HUDEP-2 (cell line): Measurements from ENCODE around the gene RNF187.
"Not testable (repeated sequence)": the region's sequence is repeated elsewhere in the genome, so short reads cannot be mapped to it uniquely, and the experiment has no call there.

Experiments used
- DNase-seq, 76 experiments: peaks; one replicate each; lab custom pipeline; 2025; ENCODE audit not compliant: unreplicated experiment in 76 of 76; lab: John Stamatoyannopoulos, UW

RNF187 gene

DNA sequence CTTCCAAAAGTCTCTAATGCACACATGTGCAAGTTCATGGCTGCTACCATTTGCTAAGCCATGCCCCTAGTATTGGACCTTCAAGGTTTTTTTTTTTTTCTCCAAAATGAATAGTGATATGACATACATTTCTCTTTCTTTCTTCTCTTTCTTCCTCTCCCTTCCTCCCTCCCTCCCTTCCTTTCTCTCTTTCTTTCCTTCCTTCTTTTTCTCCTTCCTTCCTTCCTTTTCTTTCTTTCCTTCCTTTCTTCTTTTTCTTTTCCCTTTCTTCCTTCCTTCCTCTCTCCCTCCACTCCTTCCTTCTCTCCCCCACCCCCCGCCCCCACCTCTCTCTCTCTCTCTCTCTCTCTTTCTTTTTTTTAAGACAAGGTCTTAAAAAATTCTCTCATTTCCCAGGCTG lies 3.4 kb upstream of the RNF187 start:
- no peak for DNase-seq

DNA sequence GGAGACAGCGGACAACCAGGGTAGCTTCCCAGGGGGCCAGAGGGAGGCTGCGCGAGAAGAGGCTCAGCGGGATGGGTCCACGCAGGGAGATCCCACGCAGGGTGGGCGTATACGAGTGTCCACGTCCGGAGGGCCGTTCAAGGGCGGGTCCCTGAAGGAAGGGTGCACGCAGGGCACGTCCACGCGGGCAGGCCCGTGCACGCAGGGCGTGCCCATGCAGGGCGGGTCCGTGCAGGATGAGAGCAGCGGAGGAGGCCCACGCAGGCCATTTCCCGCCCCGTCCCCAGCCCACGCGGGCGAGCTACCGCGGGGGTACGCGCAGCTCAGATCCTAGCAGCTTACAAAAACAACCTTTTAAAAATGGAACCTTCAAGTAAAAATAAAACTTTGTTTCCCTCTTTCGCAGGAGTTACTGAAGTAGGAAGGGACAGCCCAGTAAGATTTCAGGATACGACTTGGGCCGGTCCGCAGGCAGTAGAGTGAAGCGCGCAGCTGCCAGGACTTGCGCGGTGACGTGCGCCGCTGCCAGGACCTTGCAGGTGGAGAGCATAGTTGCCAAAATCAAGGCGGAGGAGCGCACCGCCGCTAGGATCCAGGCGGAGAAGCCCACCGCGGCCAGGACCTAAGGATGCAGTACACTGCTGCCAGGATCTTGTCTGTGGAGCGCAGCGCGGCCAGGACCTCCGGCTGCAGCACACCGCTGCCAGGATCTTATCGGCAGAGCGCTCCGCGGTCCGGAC lies 416 bp upstream of the RNF187 start:
- peak; percentile 12 to 98 (median 82) for DNase-seq

DNA sequence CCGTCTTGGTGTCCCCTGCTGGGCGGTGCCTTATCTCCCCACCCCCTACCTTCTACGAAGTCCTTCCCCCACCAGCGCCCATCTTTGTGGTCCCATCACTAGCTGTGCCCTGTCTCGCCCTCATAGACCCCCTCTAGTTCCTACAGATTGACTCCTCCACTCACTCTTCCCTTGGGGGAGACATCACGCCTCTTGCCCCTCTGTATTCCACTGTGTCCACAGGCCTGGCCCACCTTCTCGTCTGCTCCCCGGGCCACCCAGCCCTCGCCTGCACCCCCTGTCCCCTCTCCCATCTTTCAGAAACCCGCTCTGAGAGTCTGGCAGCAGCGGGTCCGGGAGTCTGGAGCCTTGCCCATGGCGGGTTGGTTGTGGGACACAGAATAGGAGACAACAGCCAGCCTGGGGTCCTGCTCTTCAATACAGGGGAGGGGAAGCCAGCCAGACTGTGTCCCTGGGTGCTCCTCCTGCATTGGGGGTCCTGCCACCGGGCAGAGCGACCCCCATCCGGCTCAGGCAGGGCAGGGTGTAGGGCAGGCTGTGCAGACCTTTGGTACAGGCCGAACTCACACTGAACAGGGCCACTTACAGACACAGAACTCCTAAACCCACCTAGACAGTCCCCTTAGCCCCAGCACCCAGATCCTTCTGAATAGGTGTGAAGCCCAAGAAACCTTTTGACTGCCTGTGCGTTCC lies 1.1 kb downstream of the RNF187 start:
- peak in 1 of 76 experiments; percentile 31 for DNase-seq

DNA sequence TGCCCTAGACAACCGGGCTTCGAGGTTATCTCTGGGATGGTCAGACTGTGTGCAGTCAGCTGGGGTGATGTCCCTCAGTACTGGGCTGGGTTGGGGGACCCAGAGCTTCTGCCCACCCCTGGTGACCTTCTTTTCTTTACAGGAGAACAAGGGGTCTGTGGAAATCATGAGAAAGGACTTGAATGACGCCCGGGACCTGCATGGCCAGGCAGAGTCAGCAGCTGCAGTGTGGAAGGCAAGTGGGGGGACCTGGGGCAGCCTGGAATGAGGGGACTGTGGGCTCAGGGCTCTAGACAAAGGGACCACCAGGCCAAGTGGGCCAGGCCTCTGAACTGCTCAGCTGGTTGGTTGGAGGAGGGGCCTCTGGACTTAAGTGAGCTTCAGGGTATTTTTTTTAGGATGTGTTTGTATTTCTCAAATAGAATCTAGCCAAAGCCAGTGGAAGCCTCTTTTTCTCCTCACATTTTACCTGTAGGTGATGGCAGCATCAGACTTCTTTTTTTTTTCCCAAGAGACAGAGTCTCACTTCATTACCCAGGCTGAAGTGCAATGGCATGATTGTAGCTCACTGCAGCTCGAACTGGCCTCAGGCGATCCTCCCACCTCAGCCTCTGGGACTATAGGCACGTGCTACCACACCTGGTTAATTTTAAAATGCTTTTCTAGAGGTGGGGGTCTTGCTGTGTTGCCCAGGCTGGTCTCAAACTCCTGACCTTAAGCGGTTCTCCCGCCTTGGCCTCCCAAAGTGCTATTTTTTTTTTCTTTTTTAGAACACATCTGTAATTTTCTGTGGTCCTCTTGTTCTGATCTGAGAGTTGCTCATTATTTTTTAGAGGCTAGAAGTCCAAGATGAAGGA lies 1.9 kb downstream of the RNF187 start:
- no peak for DNase-seq

DNA sequence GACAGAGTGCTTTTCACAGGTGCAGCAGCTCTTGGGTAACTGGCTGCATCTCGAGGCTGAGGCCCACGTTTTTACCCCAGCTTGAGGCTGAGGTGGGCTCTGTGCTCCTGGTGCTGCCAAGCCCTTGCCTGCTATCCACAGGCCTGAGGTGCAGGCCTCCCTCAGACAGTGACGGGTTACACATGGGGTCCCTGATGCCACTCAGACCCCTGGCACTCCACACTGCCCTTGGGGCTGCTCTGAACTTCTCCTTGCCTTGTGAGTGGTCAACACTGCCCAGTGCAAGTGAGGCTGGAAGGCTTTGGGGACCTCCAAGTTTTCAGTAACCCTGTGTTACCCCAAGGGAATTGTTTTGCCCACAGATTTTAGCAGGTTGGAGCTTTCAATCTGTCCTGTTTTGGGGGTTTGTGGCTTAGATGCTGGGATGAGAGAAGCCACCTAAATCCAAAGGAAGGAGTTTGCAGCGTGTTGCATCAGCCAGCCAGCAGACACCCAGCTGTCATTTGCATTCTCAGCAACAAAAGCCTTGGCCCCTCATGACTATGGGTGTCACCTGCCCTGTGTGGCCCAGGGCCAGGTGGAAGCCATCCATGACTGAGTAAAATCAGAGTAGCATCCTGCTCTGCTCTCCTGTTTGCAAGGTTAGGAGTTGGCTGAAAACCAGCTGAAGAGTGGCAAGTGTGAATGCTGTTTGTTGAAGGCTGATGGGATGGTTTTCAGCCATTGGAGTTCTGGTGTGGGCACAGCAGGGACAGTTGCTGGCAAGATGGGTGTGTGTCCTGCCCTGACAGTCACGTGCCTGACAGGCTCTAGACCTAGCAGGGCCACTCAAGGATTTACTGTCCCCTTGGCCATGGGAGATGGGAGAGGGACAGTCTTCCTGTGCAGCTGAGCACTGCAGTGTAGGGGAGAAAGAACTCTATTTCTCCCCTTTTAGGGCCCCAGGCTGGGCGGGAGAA lies 3.2 kb downstream of the RNF187 start:
- peak in 28 of 76 experiments; percentile 8 to 55 (median 27) for DNase-seq

DNA sequence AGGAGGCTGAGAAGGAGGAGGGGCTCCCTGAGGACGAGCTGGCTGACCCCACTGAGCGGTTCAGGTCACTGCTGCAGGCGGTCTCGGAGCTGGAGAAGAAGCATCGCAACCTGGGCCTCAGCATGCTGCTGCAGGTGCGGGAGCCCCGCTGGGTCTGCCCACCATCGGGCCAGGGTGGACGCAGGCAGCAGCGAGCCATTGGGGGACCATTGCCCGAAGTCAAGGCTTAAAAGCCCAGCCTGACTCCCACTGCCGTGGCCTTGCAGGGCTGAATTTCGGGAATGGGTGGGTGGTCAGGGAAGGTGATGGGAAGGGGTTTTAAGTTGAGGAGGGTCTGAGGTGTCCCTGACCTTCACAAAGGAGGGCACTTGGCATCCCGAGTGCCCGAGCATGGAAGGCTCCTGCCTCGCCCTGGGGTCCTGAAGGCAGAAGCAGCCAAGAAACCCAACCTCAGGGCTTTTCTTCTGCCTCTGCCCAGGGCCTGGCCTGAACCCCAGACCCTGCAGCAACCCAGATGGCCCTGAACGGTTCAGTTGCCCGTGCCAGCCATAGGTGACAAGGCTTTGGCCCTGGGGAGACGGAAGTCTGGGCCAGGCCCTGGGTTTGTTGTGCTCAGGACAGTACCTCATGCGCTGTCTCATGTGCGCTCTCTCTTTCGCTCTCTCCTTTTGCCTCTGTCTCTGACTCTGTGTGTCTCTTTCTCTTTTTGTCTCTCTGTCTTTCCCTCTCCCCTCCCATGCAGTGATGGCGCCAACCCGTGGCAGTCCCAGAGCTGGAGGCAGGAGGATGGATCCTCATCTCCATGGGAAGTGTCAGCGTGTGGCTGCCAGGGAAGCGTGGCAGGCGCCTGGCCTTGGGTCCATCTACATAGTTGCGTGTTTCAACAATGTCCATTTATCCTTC lies 6.2 kb downstream of the RNF187 start:
- DNase-seq: no peak

DNA sequence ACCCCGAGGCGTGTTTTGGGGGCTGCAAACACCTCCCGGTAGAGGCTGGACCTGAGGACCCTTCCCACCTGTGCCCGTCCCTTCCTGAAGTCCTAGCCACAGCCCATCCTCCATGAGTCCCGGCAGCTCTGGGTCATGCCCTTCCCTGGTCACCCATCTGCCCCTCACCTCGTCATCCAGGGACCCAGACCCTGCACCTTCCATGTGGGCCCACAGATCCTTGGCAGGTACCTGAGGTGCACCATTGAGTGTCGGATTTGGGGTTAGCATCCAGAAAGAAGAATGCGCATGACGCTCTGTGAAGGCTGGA lies 6.8 kb downstream of the RNF187 start:
- DNase-seq: no peak

DNA sequence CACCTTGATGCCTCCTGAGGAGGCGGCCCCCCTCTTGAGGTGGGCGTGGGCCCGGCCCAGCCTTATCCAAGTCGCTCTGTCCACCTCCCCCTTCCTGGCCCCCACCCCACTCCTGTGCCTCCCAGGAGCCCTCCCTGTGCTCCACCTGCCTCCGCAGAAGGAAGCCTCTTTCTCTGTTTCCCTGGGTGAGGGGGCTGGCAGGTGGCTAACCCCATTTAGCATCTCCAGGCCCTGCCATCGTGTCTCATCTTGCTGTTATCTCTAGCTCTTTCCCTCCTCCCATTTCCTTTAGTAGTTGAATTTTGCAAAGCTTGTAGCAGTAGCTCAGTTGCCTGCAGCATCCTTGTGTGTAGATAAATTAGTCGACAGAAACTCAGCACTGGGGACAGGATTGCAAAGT lies 7.2 kb downstream of the RNF187 start:
- no peak for DNase-seq

DNA sequence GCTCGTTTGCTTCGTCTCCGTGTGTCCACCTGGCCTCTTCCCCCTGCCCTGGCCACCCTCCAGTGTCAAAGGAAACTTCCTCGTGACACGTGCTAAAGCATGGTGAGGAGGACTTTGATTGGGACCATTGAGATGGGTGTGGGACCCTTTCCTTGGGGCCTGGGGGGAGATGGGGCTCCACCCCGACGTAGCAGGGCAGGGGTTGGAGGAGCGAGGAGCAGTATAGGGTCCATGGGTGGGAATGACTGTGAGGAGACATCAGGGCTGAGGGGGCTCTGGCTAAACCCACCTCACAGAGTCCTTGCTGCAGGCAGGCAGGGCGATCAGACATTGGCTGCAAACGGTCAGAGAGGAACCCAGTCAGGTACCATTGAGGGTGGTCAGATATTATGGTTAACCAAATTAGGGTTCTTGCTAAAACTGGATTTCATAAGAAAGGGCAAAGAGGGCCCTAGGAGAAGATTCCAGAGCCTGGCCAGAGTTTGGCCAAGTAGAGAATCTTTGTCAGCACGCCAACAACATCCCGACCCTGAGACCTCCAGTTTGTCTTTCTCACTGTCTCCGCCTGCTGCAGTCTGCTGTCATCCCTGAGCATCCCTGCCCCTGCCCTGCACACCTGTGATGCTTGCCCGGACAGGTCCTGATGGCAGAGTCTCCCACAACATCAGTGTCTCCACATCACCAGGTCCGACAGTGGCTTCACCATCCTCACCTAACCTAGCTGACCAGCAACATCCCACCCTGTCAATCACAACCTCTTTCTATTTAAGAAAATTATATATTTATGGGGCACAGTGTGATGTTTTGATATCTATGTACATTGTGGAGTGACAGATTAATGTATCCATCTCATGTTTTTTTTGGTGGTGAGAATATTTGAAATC lies 8.0 kb downstream of the RNF187 start:
- DNase-seq: no peak

DNA sequence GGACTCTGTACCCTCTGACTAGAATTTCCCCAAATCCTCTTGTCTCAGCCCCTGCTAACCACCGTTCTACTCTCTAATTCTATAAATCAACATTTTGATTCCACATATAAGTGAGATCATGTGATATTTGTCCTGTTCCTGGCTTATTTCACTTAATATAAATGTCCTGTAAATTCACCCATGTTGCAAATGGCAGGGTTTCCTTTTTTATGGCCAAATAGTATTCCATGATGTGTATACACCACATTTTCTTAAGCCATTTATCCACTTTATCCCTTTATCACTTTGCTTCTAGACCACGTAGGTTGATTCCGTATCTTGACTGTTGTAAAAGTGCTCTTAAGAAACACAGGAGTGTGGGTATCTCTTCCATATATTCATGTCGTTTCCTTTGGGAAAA lies 8.9 kb downstream of the RNF187 start:
- no peak for DNase-seq

DNA sequence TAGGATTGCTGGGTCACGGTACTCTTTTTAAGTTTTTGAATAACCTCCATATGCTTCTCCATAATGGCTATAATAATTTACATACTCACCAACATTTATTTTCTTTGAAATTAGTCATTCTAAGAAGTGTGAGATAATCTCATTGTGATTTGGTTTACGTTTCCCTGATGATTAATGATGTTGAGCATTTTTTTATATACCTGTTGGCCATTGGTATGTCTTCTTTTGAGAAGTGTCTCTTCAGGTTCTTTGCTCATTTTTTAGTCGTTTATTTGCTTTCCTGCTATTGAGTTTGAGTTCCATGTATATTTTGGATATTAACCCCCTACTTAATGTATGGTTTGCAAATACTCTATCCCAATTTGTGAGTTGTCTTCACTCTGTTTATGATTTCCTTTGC lies 9.3 kb downstream of the RNF187 start:
- DNase-seq: no peak

DNA sequence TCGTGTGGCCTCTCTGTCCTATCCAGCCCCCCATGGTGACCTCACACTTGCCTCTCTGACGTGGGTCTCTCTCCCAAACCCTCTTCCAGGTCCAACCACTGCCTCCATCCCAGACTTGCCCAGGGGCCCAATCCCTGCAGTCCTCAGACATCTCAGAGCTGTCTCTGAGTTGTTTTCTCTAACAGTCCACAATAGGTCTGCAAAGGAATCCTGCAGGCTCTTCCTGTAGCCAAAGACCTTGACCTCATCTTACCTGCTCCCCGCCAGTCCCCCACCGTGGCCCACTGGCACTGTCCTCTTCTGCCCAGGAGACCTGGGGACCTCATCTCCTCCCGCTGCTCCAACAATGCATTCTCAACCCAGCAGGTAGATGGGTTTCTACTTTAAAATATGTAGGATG lies 10.0 kb downstream of the RNF187 start:
- DNase-seq: no peak

DNA sequence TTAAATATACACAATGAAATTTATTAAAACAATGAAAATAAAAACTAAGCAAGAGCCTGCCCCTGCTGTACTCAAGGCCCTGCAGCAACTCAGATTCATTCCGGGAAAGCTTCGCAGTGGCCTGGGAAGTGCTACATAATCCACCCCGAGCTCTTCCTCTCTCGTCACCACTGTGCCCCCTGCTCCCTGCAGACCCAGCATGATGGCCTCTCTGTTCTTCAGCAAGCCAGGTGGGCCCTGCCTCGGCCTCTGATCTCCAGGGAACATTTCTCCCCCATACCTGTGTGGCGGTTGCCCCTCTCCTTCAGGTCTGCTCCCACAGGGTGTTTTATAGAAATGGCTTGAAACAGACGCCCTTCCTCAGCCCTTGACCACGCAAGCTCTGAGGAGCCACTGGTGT lies 10.6 kb downstream of the RNF187 start:
- DNase-seq: no peak

DNA sequence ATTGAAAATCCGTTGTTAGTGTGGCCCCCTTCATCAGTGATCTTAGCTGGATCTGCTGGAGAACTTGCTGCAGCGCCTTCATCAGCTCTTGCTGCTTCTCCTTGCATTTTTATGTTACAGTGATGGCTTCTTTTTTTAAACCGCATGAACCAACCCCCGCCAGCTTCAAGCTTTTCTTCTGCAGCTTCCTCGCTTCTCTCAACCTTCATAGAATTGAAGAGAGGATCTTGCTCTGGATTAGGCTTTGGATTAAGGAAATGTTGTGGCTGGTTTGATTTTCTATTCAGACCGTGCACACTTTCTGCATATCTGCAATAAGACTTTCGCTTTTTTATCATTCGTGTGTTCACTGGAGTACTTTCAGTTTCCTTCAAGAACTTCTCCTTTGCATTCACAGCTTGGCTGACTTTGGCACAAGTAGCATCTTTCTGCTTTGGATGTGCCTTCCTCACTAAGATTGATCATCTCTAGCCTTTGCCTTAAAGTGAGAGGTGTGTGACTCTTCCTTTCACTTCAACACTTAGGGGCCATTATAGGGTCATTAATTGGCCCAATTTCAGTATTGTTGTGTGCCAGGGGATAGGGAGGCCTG lies 13.1 kb downstream of the RNF187 start:
- no peak for DNase-seq

DNA sequence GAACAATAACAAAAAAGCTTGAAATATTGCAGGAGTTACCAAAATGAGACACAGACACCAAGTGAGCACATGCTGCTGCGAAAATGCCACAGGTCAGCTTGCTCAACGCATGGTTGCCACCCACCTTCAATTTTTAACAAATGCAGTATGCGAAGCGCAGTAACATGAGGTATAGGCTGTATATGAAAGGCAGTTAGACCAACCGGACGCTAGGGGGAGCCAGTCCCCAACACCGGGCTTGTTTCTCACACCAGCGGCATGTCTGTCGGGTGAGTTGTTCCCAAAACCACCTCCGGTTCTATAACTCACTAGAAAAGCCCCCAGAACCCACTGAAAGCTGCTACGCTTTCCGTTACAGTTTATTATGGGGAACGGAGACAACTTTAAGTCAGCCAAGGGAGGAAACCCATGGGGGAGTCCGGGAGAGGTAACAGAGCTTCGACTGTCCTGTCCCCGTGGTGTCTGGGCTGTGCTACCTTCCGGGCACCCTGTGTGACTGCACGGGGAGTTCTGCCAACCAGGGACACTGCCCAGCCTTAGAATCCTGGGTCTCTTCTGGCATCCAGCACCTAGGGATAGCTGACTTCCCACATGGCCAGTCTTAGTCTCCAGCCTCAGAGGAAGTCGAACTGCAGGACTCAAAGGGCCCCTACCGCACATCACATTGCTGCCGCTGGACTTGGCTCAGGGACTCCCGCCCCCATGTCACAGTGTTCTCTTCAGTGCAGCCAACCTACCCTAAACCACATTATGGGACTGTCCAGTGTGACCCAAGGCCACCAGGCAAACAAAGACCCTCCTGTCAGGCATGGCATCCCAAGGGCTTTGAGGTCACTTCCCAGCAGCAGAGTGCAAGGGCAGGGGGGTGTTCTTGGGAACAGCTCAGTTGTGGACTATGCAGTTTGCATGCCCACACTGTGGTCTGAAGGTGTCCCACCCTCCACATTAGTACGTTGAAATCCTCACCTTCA lies 14.0 kb downstream of the RNF187 start:
- DNase-seq: peak in 74 of 76 experiments; percentile 29 to 91 (median 78)

DNA sequence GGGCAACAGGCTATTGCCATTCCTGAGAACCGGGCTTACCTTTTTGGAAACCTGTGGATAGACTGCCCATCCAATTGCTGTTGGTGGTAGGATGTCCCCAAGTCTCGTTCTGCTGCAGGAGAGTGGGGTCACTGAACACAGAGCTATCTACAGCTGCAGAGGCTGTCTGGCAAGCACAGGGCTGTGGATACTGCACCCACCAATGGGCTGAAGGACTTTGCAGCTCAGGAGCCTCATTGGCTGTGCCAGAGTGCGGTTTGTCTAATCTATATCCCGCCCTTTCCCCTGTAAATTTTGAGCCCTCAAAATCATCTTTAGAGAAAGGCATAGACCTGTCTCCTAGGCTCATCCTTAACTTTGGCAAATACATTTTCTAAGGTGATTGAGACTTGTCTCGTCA lies 15.3 kb downstream of the RNF187 start:
- DNase-seq: peak in 4 of 76 experiments; percentile 22 to 54 (median 44)

DNA sequence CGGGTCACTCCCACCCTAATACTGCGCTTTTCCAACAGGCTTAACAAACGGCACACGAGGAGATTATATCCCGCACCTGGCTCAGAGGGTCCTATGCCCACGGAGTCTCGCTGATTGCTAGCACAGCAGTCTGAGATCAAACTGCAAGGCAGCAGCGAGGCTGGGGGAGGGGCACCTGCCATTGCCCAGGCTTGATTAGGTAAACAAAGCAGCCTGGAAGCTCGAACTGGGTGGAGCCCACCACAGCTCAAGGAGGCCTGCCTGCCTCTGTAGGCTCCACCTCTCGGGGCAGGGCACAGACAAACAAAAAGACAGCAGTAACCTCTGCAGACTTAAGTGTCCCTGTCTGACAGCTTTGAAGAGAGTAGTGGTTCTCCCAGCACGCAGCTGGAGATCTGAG lies 18.8 kb downstream of the RNF187 start:
- not testable (repeated sequence) for DNase-seq
